Astrocyte (in vitro differentiated cells and primary cell): Measurements from ENCODE around the gene DNAI4. TPM values are rescaled to one million over a fixed set of nuclear protein-coding genes. Genes with fewer than 3 reads are reported as not detected.

Experiments
- DNase-seq: peaks from one replicate; pipeline ENCODE4 v3.0.0-alpha.2; 2010; ENCODE audit warnings: low read depth
- FAIRE-seq: peaks from 2 replicates; lab custom pipeline; 2011; peaks lifted over from hg19 to GRCh38; lab: Jason Lieb, UNC
- H2AFZ ChIP-seq: 2 replicates; pipeline ENCODE4 v1.6.0; 2012; ENCODE audit warnings: low read depth, low read length, inconsistent platforms
- H3K27ac ChIP-seq: 2 replicates; pipeline ENCODE4 v1.5.1; 2011; ENCODE audit warnings: low read depth, low read length, inconsistent platforms
- H3K27me3 ChIP-seq: 2 replicates; pipeline ENCODE4 v1.6.0; 2011; ENCODE audit warnings: low read length, inconsistent platforms; ENCODE audit not compliant: insufficient read depth
- H3K36me3 ChIP-seq: 2 replicates; pipeline ENCODE4 v1.5.1; 2011; ENCODE audit warnings: low read length, inconsistent platforms; ENCODE audit not compliant: insufficient read depth
- H3K4me1 ChIP-seq: 2 replicates; pipeline ENCODE4 v1.5.1; 2011; ENCODE audit warnings: low read length, inconsistent platforms; ENCODE audit not compliant: insufficient read depth
- H3K4me2 ChIP-seq: 2 replicates; pipeline ENCODE4 v1.6.0; 2012; ENCODE audit warnings: low read length, inconsistent platforms
- H3K4me3 ChIP-seq: 2 replicates; pipeline ENCODE4 v1.5.1; 2011; ENCODE audit warnings: low read depth, mild to moderate bottlenecking, low read length, inconsistent platforms; ENCODE audit not compliant: insufficient read depth
- H3K79me2 ChIP-seq: 2 replicates; pipeline ENCODE4 v1.6.0; 2012; ENCODE audit warnings: mild to moderate bottlenecking, low read length, inconsistent platforms; ENCODE audit not compliant: insufficient read depth
- H3K9ac ChIP-seq: 2 replicates; pipeline ENCODE4 v1.6.0; 2012; ENCODE audit warnings: mild to moderate bottlenecking, low read length, inconsistent platforms
- H3K9me3 ChIP-seq: 2 replicates; pipeline ENCODE4 v1.5.1; 2012; ENCODE audit warnings: low read depth, mild to moderate bottlenecking, low read length, inconsistent platforms; ENCODE audit not compliant: insufficient read depth
- H4K20me1 ChIP-seq: 2 replicates; pipeline ENCODE4 v1.6.0; 2012; ENCODE audit warnings: low read length, inconsistent platforms; ENCODE audit not compliant: insufficient read depth
- H3K27ac Mint-ChIP-seq: one replicate; pipeline ENCODE4 v1.8.0; 2021; ENCODE audit warnings: mild to moderate bottlenecking, mixed read lengths; ENCODE audit not compliant: unreplicated experiment
- H3K27me3 Mint-ChIP-seq: one replicate; pipeline ENCODE4 v1.8.0; 2021; ENCODE audit warnings: low read depth, mixed read lengths; ENCODE audit not compliant: unreplicated experiment
- H3K36me3 Mint-ChIP-seq: one replicate; pipeline ENCODE4 v1.8.0; 2021; ENCODE audit warnings: low read depth, mixed read lengths; ENCODE audit not compliant: unreplicated experiment
- H3K4me1 Mint-ChIP-seq: one replicate; pipeline ENCODE4 v1.8.0; 2021; ENCODE audit warnings: low read depth, mixed read lengths; ENCODE audit not compliant: unreplicated experiment
- H3K4me3 Mint-ChIP-seq: one replicate; pipeline ENCODE4 v1.8.0; 2021; ENCODE audit warnings: mild to moderate bottlenecking, moderate library complexity, mixed read lengths; ENCODE audit not compliant: unreplicated experiment
- H3K9me3 Mint-ChIP-seq: one replicate; pipeline ENCODE4 v1.8.0; 2021; ENCODE audit warnings: mild to moderate bottlenecking, mixed read lengths; ENCODE audit not compliant: unreplicated experiment
- EZH2 ChIP-seq: IDR thresholded peaks from 2 replicates; pipeline ENCODE4 v1.6.1; 2012; ENCODE audit warnings: mild to moderate bottlenecking, low read length, inconsistent platforms; ENCODE audit not compliant: insufficient read depth
- total RNA-seq: library from RNA; stranded (reverse); gene quantifications from 2 replicates; pipeline ENCODE4 v1.2.1, GENCODE V29; 2021
- TF ChIP-seq, protein P1 (sequence below): IDR thresholded peaks from 2 replicates; pipeline ENCODE4 v1.5.1; 2011; ENCODE audit warnings: low read depth, mild to moderate bottlenecking, inconsistent platforms, low read length, moderate library complexity; ENCODE audit not compliant: insufficient read depth

Gene DNAI4
- total RNA-seq, 1 donor from 2014 or later, result 7.7 TPM

GRCh38 chr1:66831529-66832239 lies 93.0 kb downstream of the DNAI4 start:
- no peak for FAIRE-seq
- Histone ChIP-seq H2AFZ (no peak overlapping the region), H3K9me3 (no peaks in the 10 kb centered on the region), H3K9ac (no peak overlapping the region), H4K20me1 (no peaks in the 10 kb centered on the region), H3K4me2 (no peak overlapping the region), H3K27me3 (no peaks in the 10 kb centered on the region), H3K4me1 (no peaks in the 10 kb centered on the region), H3K79me2 (no peaks in the 10 kb centered on the region), H3K4me3 (no peak overlapping the region), H3K27ac (no peak overlapping the region), H3K36me3 (no peaks in the 10 kb centered on the region)
- Mint-ChIP-seq H3K4me3 (no peak overlapping the region), H3K4me1 (peaks cover 5% of the 10 kb centered on the region), H3K9me3 (no peaks in the 10 kb centered on the region), H3K36me3 (no peaks in the 10 kb centered on the region), H3K27ac (peak overlapping the region; percentile 63), H3K27me3 (no peaks in the 10 kb centered on the region)
- DNase-seq, result peak; percentile 8
- TF ChIP-seq, protein P1, sequence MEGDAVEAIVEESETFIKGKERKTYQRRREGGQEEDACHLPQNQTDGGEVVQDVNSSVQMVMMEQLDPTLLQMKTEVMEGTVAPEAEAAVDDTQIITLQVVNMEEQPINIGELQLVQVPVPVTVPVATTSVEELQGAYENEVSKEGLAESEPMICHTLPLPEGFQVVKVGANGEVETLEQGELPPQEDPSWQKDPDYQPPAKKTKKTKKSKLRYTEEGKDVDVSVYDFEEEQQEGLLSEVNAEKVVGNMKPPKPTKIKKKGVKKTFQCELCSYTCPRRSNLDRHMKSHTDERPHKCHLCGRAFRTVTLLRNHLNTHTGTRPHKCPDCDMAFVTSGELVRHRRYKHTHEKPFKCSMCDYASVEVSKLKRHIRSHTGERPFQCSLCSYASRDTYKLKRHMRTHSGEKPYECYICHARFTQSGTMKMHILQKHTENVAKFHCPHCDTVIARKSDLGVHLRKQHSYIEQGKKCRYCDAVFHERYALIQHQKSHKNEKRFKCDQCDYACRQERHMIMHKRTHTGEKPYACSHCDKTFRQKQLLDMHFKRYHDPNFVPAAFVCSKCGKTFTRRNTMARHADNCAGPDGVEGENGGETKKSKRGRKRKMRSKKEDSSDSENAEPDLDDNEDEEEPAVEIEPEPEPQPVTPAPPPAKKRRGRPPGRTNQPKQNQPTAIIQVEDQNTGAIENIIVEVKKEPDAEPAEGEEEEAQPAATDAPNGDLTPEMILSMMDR, result no peak
- TF ChIP-seq EZH2, result no peak

- FAIRE-seq (no peak), DNase-seq (no peak)
- H3K27me3 Mint-ChIP-seq, result no peaks in the 10 kb centered on the region
- H3K4me3 Mint-ChIP-seq, result no peak overlapping the region
- no peak overlapping the region for H3K27ac Mint-ChIP-seq
- no peak overlapping the region for H3K4me2 ChIP-seq
- no peaks in the 10 kb centered on the region for H3K27me3 ChIP-seq
- H3K9me3 ChIP-seq, result no peaks in the 10 kb centered on the region
- H2AFZ ChIP-seq, result no peak overlapping the region
- no peaks in the 10 kb centered on the region for H3K79me2 ChIP-seq
- TF ChIP-seq, protein P1, result no peak
- no peak for TF ChIP-seq EZH2
- peaks cover 1% of the 10 kb centered on the region for H3K36me3 Mint-ChIP-seq
- H3K36me3 ChIP-seq, result no peaks in the 10 kb centered on the region
- H3K4me1 Mint-ChIP-seq, result no peaks in the 10 kb centered on the region
- no peaks in the 10 kb centered on the region for H3K9me3 Mint-ChIP-seq
- H3K27ac ChIP-seq, result no peak overlapping the region
- H4K20me1 ChIP-seq, result no peaks in the 10 kb centered on the region
- no peak overlapping the region for H3K9ac ChIP-seq
- H3K4me1 ChIP-seq, result no peaks in the 10 kb centered on the region
- H3K4me3 ChIP-seq, result no peak overlapping the region
Measured at GRCh38 chr1:66824771-66825170, 99.9 kb downstream of the DNAI4 start.

DNA sequence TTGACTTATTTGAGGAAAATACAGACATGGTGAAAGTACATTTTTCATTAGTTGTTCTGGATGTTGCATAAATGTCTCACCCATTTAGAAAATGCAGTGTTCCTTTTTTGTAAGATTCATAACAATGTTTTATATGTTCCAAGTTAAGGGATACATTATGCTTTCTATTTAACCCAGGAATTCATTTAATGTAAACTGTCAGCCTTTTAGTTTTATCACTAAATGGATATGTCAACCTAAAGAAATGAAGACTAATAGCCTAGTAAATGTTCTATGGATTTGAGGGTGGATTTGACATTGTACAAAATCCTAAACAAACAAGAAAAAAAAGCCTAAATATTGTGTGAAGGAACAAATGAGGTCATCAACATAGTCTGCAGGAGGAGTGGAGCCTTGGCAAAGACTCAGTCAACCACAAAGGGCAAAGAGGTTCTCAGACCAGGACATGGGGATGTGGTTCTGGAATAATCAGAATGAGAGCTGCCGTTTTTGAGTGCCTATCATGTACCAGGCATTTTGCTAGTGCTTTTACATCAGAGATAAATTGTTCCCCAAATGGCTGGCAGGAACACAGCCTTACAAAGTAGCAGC lies 114.8 kb downstream of the DNAI4 start:
- Histone ChIP-seq H3K27me3 (no peaks in the 10 kb centered on the region), H3K27ac (no peak overlapping the region), H3K4me1 (no peaks in the 10 kb centered on the region), H3K4me3 (no peak overlapping the region), H2AFZ (no peak overlapping the region), H3K9ac (no peak overlapping the region), H3K4me2 (no peak overlapping the region), H3K9me3 (no peaks in the 10 kb centered on the region), H3K36me3 (no peaks in the 10 kb centered on the region), H3K79me2 (no peaks in the 10 kb centered on the region), H4K20me1 (no peaks in the 10 kb centered on the region)
- Mint-ChIP-seq H3K36me3 (no peaks in the 10 kb centered on the region), H3K4me3 (no peak overlapping the region), H3K9me3 (no peaks in the 10 kb centered on the region), H3K27me3 (no peaks in the 10 kb centered on the region), H3K4me1 (peaks cover 10% of the 10 kb centered on the region), H3K27ac (no peak overlapping the region)
- DNase-seq (peak; percentile 45), FAIRE-seq (peak; percentile 13)
- TF ChIP-seq, protein P1, result no peak
- TF ChIP-seq EZH2, result no peak
